WTC11 (cell line): ENCODE data around the gene CDS1. TPM values are rescaled to one million over a fixed set of nuclear protein-coding genes. Genes with fewer than 3 reads are reported as not detected.

ENCODE experiments used
- ATAC-seq: fragments of 200-7000 bp; cut with Tn5 transposase; 2 replicates; pipeline ENCODE4 v1.10.0; 2021; ENCODE audit warnings: mild to moderate bottlenecking, moderate library complexity
- CTCF ChIA-PET: fragments of 300-600 bp; sonication (Branson Sonifier 250); formaldehyde crosslinking; loops from one replicate; lab custom pipeline; 2021; ENCODE audit warnings: antibody characterized with exemption; lab: Charles Lee
- POLR2A ChIA-PET: fragments of 350-600 bp; sonication (Branson Sonifier 250); formaldehyde crosslinking; loops from one replicate; lab custom pipeline; 2021; ENCODE audit warnings: antibody characterized with exemption; lab: Charles Lee
- DNase-seq: peaks from one replicate; pipeline ENCODE4 v3.0.0; 2021; ENCODE audit warnings: low spot score
- H3K27ac Mint-ChIP-seq: 2 replicates; pipeline ENCODE4 v1.8.0; 2021; ENCODE audit warnings: mixed read lengths
- H3K27me3 Mint-ChIP-seq: 2 replicates; pipeline ENCODE4 v1.8.0; 2021; ENCODE audit warnings: low read depth, mild to moderate bottlenecking, moderate library complexity, mixed read lengths
- H3K36me3 Mint-ChIP-seq: 2 replicates; pipeline ENCODE4 v1.8.0; 2021; ENCODE audit warnings: mixed read lengths
- H3K4me1 Mint-ChIP-seq: 2 replicates; pipeline ENCODE4 v1.8.0; 2022; ENCODE audit warnings: mixed read lengths
- H3K4me3 Mint-ChIP-seq: 2 replicates; pipeline ENCODE4 v1.8.0; 2021; ENCODE audit warnings: mild to moderate bottlenecking, moderate library complexity, mixed read lengths
- H3K9me3 Mint-ChIP-seq: 2 replicates; pipeline ENCODE4 v1.8.0; 2021; ENCODE audit warnings: mixed read lengths
- ATF1 ChIP-seq: sonication (generic); formaldehyde crosslinking; IDR thresholded peaks from 2 replicates; pipeline ENCODE4 v1.8.1; 2023; ENCODE audit warnings: mild to moderate bottlenecking, moderate library complexity, missing genetic modification reagents
- CBFB ChIP-seq: sonication (generic); formaldehyde crosslinking; IDR thresholded peaks from 2 replicates; pipeline ENCODE4 v1.8.1; 2022; ENCODE audit warnings: mild to moderate bottlenecking, low read depth, missing genetic modification reagents
- ETV6 ChIP-seq: sonication (generic); formaldehyde crosslinking; IDR thresholded peaks from 2 replicates; pipeline ENCODE4 v1.8.1; 2022; ENCODE audit warnings: mild to moderate bottlenecking, missing genetic modification reagents
- GABPB1 ChIP-seq: sonication (generic); formaldehyde crosslinking; IDR thresholded peaks from 2 replicates; pipeline ENCODE4 v1.8.1; 2023; ENCODE audit warnings: mild to moderate bottlenecking, missing genetic modification reagents
- GRHL2 ChIP-seq: fragments of 250-450 bp; sonication (Bioruptor Pico); IDR thresholded peaks from 2 replicates; pipeline ENCODE4 v1.8.0; 2022; ENCODE audit warnings: mild to moderate bottlenecking, moderate library complexity; ENCODE audit not compliant: insufficient replicate concordance, severe bottlenecking
- MXD4 ChIP-seq: fragments of 250-450 bp; sonication (Bioruptor Pico); IDR thresholded peaks from 2 replicates; pipeline ENCODE4 v1.8.0; 2021; ENCODE audit warnings: mild to moderate bottlenecking, moderate library complexity, borderline replicate concordance
- NFATC4 ChIP-seq: fragments of 250-450 bp; sonication (Bioruptor Pico); IDR thresholded peaks from 2 replicates; pipeline ENCODE4 v1.9.0; 2021; ENCODE audit warnings: mild to moderate bottlenecking
- OVOL2 ChIP-seq: fragments of 250-450 bp; sonication (Bioruptor Pico); IDR thresholded peaks from 2 replicates; pipeline ENCODE4 v1.9.0; 2021; ENCODE audit warnings: mild to moderate bottlenecking, borderline replicate concordance
- TEAD1 ChIP-seq: sonication (generic); formaldehyde crosslinking; IDR thresholded peaks from 2 replicates; pipeline ENCODE4 v1.8.0; 2022; ENCODE audit warnings: mild to moderate bottlenecking, missing genetic modification reagents
- ZBTB21 ChIP-seq: sonication (generic); formaldehyde crosslinking; IDR thresholded peaks from 2 replicates; pipeline ENCODE4 v1.8.1; 2023; ENCODE audit warnings: mild to moderate bottlenecking, missing genetic modification reagents, borderline replicate concordance
- ZNF232 ChIP-seq: sonication (generic); formaldehyde crosslinking; IDR thresholded peaks from 2 replicates; pipeline ENCODE4 v1.8.0; 2022; ENCODE audit warnings: mild to moderate bottlenecking, missing genetic modification reagents
- ZNF423 ChIP-seq: fragments of 250-450 bp; sonication (Bioruptor Pico); IDR thresholded peaks from 2 replicates; pipeline ENCODE4 v2.1.2; 2022; ENCODE audit warnings: mild to moderate bottlenecking, moderate library complexity
- total RNA-seq: library from RNA; stranded (reverse); gene quantifications from 3 replicates; pipeline ENCODE4 v1.2.3, GENCODE V29; 2021
- TF ChIP-seq, protein P1 (sequence below): fragments of 250-450 bp; sonication (Bioruptor Pico); IDR thresholded peaks from 2 replicates; pipeline ENCODE4 v1.9.0; 2021; ENCODE audit warnings: mild to moderate bottlenecking, borderline replicate concordance
- TF ChIP-seq, protein P2 (sequence below): sonication (generic); formaldehyde crosslinking; IDR thresholded peaks from 2 replicates; pipeline ENCODE4 v1.8.0; 2023; ENCODE audit warnings: missing genetic modification reagents
- TF ChIP-seq, protein P3 (sequence below): sonication (generic); formaldehyde crosslinking; IDR thresholded peaks from 2 replicates; pipeline ENCODE4 v1.8.1; 2023; ENCODE audit warnings: mild to moderate bottlenecking, missing genetic modification reagents, moderate library complexity
- TF ChIP-seq, protein P4 (sequence below): sonication (generic); formaldehyde crosslinking; IDR thresholded peaks from 2 replicates; pipeline ENCODE4 v1.8.0; 2023; ENCODE audit warnings: mild to moderate bottlenecking, missing genetic modification reagents
- TF ChIP-seq, protein P5 (sequence below): sonication (generic); formaldehyde crosslinking; IDR thresholded peaks from 2 replicates; pipeline ENCODE4 v1.8.0; 2022; ENCODE audit warnings: mild to moderate bottlenecking, missing genetic modification reagents
- TF ChIP-seq, protein P6 (sequence below): fragments of 200-600 bp; IDR thresholded peaks from 2 replicates; pipeline ENCODE4 v1.8.0; 2022; ENCODE audit warnings: antibody characterized with exemption
- TF ChIP-seq, protein P7 (sequence below): sonication (generic); formaldehyde crosslinking; IDR thresholded peaks from 2 replicates; pipeline ENCODE4 v1.8.0; 2022; ENCODE audit warnings: mild to moderate bottlenecking, missing genetic modification reagents
- TF ChIP-seq, protein P8 (sequence below): sonication (generic); formaldehyde crosslinking; IDR thresholded peaks from 2 replicates; pipeline ENCODE4 v1.8.1; 2022; ENCODE audit warnings: mild to moderate bottlenecking, missing genetic modification reagents, moderate library complexity, borderline replicate concordance
- TF ChIP-seq, protein P9 (sequence below): sonication (generic); formaldehyde crosslinking; IDR thresholded peaks from 2 replicates; pipeline ENCODE4 v1.8.1; 2022; ENCODE audit warnings: missing genetic modification reagents, borderline replicate concordance

CDS1 gene
- total RNA-seq, 1 experiment from 2014 or later: 18.3 TPM

DNA sequence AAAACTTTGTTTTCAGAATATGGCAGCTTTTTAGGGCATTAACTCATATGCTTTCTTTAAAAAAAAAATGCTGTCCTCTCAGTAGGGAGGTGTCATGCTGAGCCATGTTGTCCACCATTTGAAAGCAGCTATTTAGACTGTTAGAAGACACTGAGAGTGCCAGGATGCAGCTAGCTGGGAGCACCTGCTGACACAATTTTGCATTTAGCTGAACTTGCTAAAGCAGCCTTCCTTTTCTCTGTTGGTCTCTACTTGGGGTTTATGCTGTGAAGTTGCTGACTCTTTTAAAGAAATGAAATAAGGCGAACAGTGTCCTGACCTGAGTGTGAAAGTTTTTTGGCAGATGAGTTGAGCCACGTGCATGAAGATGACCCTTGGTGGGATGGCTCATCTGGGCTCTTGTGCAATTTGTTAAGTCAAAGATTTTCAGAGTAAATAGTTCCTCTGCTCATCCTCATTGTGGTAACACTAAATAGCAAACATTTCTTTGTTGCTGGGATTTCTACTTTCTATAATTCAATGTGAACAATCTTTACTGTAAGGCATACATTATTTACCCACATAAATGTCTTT, 64.5 kb downstream of the CDS1 start (continued):
- TF ChIP-seq, protein P1, sequence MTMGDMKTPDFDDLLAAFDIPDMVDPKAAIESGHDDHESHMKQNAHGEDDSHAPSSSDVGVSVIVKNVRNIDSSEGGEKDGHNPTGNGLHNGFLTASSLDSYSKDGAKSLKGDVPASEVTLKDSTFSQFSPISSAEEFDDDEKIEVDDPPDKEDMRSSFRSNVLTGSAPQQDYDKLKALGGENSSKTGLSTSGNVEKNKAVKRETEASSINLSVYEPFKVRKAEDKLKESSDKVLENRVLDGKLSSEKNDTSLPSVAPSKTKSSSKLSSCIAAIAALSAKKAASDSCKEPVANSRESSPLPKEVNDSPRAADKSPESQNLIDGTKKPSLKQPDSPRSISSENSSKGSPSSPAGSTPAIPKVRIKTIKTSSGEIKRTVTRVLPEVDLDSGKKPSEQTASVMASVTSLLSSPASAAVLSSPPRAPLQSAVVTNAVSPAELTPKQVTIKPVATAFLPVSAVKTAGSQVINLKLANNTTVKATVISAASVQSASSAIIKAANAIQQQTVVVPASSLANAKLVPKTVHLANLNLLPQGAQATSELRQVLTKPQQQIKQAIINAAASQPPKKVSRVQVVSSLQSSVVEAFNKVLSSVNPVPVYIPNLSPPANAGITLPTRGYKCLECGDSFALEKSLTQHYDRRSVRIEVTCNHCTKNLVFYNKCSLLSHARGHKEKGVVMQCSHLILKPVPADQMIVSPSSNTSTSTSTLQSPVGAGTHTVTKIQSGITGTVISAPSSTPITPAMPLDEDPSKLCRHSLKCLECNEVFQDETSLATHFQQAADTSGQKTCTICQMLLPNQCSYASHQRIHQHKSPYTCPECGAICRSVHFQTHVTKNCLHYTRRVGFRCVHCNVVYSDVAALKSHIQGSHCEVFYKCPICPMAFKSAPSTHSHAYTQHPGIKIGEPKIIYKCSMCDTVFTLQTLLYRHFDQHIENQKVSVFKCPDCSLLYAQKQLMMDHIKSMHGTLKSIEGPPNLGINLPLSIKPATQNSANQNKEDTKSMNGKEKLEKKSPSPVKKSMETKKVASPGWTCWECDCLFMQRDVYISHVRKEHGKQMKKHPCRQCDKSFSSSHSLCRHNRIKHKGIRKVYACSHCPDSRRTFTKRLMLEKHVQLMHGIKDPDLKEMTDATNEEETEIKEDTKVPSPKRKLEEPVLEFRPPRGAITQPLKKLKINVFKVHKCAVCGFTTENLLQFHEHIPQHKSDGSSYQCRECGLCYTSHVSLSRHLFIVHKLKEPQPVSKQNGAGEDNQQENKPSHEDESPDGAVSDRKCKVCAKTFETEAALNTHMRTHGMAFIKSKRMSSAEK: no peak
- TF ChIP-seq, protein P2, sequence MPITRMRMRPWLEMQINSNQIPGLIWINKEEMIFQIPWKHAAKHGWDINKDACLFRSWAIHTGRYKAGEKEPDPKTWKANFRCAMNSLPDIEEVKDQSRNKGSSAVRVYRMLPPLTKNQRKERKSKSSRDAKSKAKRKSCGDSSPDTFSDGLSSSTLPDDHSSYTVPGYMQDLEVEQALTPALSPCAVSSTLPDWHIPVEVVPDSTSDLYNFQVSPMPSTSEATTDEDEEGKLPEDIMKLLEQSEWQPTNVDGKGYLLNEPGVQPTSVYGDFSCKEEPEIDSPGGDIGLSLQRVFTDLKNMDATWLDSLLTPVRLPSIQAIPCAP (CRISPR knock-in tag): no peak
- TF ChIP-seq ZNF232 (CRISPR knock-in tag): no peak
- TF ChIP-seq TEAD1 (CRISPR knock-in tag): peak; percentile 85; the same call in 1 of the 2 replicates
- TF ChIP-seq, protein P3, sequence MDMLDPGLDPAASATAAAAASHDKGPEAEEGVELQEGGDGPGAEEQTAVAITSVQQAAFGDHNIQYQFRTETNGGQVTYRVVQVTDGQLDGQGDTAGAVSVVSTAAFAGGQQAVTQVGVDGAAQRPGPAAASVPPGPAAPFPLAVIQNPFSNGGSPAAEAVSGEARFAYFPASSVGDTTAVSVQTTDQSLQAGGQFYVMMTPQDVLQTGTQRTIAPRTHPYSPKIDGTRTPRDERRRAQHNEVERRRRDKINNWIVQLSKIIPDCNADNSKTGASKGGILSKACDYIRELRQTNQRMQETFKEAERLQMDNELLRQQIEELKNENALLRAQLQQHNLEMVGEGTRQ (CRISPR knock-in tag): peak; percentile 14; the same call in 1 of the 2 replicates
- TF ChIP-seq GABPB1 (CRISPR knock-in tag): no peak
- TF ChIP-seq CBFB (CRISPR knock-in tag): no peak
- TF ChIP-seq, protein P4, sequence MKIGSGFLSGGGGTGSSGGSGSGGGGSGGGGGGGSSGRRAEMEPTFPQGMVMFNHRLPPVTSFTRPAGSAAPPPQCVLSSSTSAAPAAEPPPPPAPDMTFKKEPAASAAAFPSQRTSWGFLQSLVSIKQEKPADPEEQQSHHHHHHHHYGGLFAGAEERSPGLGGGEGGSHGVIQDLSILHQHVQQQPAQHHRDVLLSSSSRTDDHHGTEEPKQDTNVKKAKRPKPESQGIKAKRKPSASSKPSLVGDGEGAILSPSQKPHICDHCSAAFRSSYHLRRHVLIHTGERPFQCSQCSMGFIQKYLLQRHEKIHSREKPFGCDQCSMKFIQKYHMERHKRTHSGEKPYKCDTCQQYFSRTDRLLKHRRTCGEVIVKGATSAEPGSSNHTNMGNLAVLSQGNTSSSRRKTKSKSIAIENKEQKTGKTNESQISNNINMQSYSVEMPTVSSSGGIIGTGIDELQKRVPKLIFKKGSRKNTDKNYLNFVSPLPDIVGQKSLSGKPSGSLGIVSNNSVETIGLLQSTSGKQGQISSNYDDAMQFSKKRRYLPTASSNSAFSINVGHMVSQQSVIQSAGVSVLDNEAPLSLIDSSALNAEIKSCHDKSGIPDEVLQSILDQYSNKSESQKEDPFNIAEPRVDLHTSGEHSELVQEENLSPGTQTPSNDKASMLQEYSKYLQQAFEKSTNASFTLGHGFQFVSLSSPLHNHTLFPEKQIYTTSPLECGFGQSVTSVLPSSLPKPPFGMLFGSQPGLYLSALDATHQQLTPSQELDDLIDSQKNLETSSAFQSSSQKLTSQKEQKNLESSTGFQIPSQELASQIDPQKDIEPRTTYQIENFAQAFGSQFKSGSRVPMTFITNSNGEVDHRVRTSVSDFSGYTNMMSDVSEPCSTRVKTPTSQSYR: no peak
- peak; percentile 43; the same call in 1 of the 2 replicates for TF ChIP-seq ZBTB21 (CRISPR knock-in tag)
- TF ChIP-seq ATF1 (CRISPR knock-in tag): no peak

DNA sequence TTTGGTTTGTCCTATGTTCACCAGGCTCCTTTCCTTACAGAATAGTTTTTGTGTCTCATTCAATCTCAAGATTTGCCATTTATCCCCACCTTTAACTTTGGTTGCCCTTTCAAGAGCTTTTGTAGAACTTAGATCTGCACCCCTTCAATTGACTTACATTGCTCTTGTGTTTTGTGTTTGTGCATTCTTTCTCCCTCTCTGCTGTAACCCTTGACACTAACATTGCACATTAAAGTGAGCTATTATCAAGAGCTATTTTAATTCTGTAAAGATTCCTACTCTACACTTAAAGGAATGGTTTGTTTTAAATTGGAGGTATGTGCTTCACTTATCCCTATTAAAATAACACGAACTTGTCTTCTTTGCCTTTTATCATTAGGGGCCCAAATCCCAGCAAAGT, 65.3 kb downstream of the CDS1 start:
- peaks cover 54% of the 10 kb centered on the region for H3K4me1 Mint-ChIP-seq
- CTCF ChIA-PET: interaction anchor here (2.6 kb wide), 1 partner anchor 69 kb away, joined by 16 read pairs; no protein-coding TSS in a partner anchor
- H3K27ac Mint-ChIP-seq: peak overlapping the region; percentile 94
- TF ChIP-seq, protein P5, sequence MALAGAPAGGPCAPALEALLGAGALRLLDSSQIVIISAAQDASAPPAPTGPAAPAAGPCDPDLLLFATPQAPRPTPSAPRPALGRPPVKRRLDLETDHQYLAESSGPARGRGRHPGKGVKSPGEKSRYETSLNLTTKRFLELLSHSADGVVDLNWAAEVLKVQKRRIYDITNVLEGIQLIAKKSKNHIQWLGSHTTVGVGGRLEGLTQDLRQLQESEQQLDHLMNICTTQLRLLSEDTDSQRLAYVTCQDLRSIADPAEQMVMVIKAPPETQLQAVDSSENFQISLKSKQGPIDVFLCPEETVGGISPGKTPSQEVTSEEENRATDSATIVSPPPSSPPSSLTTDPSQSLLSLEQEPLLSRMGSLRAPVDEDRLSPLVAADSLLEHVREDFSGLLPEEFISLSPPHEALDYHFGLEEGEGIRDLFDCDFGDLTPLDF (CRISPR knock-in tag): no peak
- TF ChIP-seq ETV6 (CRISPR knock-in tag) (no peak), OVOL2 (CRISPR knock-in tag) (no peak), MXD4 (CRISPR knock-in tag) (no peak), ZNF423 (CRISPR knock-in tag) (no peak), GRHL2 (CRISPR knock-in tag) (no peak), NFATC4 (CRISPR knock-in tag) (no peak)
- TF ChIP-seq, protein P6, sequence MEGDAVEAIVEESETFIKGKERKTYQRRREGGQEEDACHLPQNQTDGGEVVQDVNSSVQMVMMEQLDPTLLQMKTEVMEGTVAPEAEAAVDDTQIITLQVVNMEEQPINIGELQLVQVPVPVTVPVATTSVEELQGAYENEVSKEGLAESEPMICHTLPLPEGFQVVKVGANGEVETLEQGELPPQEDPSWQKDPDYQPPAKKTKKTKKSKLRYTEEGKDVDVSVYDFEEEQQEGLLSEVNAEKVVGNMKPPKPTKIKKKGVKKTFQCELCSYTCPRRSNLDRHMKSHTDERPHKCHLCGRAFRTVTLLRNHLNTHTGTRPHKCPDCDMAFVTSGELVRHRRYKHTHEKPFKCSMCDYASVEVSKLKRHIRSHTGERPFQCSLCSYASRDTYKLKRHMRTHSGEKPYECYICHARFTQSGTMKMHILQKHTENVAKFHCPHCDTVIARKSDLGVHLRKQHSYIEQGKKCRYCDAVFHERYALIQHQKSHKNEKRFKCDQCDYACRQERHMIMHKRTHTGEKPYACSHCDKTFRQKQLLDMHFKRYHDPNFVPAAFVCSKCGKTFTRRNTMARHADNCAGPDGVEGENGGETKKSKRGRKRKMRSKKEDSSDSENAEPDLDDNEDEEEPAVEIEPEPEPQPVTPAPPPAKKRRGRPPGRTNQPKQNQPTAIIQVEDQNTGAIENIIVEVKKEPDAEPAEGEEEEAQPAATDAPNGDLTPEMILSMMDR: no peak
- TF ChIP-seq, protein P7, sequence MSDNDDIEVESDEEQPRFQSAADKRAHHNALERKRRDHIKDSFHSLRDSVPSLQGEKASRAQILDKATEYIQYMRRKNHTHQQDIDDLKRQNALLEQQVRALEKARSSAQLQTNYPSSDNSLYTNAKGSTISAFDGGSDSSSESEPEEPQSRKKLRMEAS (CRISPR knock-in tag): no peak
- TF ChIP-seq, protein P8, sequence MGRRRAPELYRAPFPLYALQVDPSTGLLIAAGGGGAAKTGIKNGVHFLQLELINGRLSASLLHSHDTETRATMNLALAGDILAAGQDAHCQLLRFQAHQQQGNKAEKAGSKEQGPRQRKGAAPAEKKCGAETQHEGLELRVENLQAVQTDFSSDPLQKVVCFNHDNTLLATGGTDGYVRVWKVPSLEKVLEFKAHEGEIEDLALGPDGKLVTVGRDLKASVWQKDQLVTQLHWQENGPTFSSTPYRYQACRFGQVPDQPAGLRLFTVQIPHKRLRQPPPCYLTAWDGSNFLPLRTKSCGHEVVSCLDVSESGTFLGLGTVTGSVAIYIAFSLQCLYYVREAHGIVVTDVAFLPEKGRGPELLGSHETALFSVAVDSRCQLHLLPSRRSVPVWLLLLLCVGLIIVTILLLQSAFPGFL (CRISPR knock-in tag): no peak
- TF ChIP-seq, protein P9, sequence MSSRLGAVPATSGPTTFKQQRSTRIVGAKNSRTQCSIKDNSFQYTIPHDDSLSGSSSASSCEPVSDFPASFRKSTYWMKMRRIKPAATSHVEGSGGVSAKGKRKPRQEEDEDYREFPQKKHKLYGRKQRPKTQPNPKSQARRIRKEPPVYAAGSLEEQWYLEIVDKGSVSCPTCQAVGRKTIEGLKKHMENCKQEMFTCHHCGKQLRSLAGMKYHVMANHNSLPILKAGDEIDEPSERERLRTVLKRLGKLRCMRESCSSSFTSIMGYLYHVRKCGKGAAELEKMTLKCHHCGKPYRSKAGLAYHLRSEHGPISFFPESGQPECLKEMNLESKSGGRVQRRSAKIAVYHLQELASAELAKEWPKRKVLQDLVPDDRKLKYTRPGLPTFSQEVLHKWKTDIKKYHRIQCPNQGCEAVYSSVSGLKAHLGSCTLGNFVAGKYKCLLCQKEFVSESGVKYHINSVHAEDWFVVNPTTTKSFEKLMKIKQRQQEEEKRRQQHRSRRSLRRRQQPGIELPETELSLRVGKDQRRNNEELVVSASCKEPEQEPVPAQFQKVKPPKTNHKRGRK (CRISPR knock-in tag): no peak
- POLR2A ChIA-PET: no interaction called here
- ATAC-seq: no peak
- no peaks in the 10 kb centered on the region for H3K27me3 Mint-ChIP-seq
- no peaks in the 10 kb centered on the region for H3K9me3 Mint-ChIP-seq
- peak overlapping the region; percentile 5; the same call in 1 of the 2 replicates for H3K4me3 Mint-ChIP-seq
- no peak for DNase-seq
- H3K36me3 Mint-ChIP-seq: peaks cover 24% of the 10 kb centered on the region
